ENCODE results near the gene LHPP. TPM values are rescaled to one million over a fixed set of nuclear protein-coding genes. Genes with fewer than 3 reads are reported as not detected.

The LHPP gene
- total RNA-seq, 2 experiments from 2014 or later = 11.1 to 15.1 TPM

DNA sequence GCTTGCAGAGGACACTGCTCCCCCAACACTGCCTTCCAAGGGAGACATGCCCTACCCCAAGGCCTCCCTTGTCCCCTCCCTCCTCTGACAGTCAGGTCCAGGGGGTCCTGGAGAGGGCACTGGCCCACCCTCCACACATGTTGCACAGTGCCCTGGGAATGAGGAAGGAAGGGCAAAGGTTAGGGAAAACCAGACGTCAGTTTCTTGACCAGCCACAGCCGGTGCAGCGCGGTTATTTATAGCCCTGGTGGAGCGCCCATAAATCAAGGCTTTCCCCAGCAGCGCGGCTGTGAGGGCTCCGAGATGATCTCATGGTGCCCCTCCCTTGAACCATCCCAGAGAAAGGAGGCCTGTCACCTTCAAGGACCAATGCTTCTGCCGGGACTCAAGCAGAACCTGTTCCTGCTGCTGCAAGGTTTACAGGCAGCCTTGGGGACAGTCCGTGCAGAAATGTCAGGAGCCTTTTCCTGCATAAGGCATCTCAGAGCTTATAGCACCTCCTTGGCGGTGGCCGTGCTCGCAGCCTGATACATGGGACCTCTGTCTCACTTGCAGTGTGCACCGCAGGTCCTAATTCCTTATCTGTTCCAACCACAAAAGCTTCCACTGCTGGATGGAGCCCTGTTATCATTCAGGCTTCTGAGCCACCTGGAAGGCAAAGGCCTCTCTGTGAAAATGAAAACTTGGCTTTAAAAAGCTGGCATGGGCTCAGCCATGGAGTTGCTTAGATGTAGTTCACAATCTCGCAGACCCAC, 127.3 kb downstream of the LHPP start:
- Mint-ChIP-seq H3K36me3 (ENCODE audit: low read depth) (peaks cover 4% of the 10 kb centered on the region), H3K9me3 (peaks cover 5% of the 10 kb centered on the region), H3K4me3 (no peak overlapping the region), H3K4me1 (ENCODE audit: low read depth) (peaks cover 3% of the 10 kb centered on the region), H3K27me3 (no peaks in the 10 kb centered on the region), H3K27ac (no peak overlapping the region)
- DNase-seq (no peak), ATAC-seq (no peak)
- intact Hi-C loops (cut with micrococcal nuclease) = no loop called here
- POLR2A ChIA-PET = no interaction called here
- TF ChIP-seq, protein P1, sequence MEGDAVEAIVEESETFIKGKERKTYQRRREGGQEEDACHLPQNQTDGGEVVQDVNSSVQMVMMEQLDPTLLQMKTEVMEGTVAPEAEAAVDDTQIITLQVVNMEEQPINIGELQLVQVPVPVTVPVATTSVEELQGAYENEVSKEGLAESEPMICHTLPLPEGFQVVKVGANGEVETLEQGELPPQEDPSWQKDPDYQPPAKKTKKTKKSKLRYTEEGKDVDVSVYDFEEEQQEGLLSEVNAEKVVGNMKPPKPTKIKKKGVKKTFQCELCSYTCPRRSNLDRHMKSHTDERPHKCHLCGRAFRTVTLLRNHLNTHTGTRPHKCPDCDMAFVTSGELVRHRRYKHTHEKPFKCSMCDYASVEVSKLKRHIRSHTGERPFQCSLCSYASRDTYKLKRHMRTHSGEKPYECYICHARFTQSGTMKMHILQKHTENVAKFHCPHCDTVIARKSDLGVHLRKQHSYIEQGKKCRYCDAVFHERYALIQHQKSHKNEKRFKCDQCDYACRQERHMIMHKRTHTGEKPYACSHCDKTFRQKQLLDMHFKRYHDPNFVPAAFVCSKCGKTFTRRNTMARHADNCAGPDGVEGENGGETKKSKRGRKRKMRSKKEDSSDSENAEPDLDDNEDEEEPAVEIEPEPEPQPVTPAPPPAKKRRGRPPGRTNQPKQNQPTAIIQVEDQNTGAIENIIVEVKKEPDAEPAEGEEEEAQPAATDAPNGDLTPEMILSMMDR (IDR thresholded peaks at IDR 0.05) = no peak
- CTCF ChIA-PET = no interaction called here

DNA sequence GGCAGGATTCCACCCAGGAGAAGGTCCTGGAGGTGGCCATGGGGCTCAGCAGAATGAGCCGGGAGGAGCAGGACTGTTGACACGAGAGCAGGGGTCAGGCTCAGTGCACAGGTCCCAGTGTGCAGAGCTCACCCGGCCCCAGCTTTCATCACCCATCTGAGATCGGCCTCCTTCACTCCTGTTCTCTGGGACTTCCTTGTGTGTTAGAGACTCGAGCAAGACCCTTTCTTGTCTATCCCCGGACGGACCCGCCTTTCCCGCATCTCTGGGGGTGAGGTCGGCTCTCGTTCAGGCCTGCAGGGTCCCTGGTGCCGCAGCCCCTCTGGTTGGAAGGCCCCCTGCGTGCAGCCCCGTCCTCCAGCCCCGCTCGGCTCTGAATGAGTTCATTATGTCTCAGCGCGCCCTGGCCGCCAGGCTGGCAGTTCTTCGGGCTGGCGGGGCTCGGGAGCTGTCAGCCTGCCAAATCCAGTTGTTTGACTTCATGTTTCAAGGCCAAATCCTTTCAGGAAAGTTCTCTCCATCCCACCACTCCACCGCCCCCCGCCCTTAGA, 127.9 kb downstream of the LHPP start:
- DNase-seq (no peak), ATAC-seq (no peak)
- ChIA-PET CTCF (no interaction called here), POLR2A (no interaction called here)
- H3K27me3 Mint-ChIP-seq = no peaks in the 10 kb centered on the region
- H3K4me3 Mint-ChIP-seq = no peak overlapping the region
- intact Hi-C loops (cut with micrococcal nuclease) = no loop called here
- peaks cover 4% of the 10 kb centered on the region for H3K36me3 Mint-ChIP-seq (ENCODE audit: low read depth)
- peaks cover 5% of the 10 kb centered on the region for H3K9me3 Mint-ChIP-seq
- H3K4me1 Mint-ChIP-seq (ENCODE audit: low read depth) = peaks cover 3% of the 10 kb centered on the region
- TF ChIP-seq, protein P1 (IDR thresholded peaks at IDR 0.05) = no peak
- no peak overlapping the region for H3K27ac Mint-ChIP-seq

DNA sequence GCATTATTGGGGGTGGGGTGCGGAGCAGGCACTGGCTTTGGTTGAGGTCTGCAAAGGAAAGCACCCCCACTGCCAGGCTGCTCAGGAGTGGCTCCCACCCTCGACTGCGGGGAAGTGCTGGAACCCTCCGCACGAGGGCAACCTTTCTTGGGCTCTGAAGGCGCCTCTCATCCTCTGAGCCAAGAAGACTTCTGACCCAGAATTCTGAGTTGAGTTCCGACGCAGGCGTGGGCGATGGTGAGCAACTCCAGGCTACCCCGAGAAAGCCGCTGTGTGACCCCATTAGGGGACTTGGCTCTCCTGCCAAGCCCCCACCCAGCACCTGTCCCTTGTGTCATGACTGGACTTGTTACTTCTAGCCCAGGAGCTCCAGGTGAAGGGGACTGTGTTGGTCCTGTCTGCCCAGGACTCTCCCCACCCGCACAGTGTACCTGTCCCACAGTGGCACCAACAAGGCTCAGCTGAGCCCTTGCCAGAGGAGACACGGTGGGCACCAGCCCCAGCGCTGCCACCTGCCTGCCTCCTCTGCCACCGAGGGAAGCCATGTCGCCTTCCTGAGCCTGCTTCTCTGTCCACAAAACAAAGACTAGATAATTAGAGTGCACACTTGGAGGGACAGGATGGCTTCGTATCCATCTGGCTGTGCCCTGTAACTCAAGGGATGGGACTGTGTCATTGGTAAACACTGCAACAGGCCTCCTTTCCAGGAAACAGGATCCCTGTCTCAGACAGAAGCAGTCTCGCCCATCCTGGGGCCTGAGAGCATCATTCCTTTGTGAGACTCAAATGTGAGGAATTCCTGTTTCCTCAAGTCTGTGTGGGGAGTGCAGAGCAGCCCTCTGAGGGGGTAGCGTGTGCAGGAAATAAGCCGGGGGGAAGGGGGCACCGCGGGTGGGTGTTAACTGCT, 128.8 kb downstream of the LHPP start:
- no peak overlapping the region for H3K4me3 Mint-ChIP-seq
- POLR2A ChIA-PET = no interaction called here
- CTCF ChIA-PET = no interaction called here
- no peak overlapping the region for H3K27ac Mint-ChIP-seq
- H3K9me3 Mint-ChIP-seq = peaks cover 5% of the 10 kb centered on the region
- no peak for ATAC-seq
- peaks cover 4% of the 10 kb centered on the region for H3K36me3 Mint-ChIP-seq (ENCODE audit: low read depth)
- H3K27me3 Mint-ChIP-seq = no peaks in the 10 kb centered on the region
- peaks cover 3% of the 10 kb centered on the region for H3K4me1 Mint-ChIP-seq (ENCODE audit: low read depth)
- DNase-seq = no peak
- TF ChIP-seq, protein P1 (IDR thresholded peaks at IDR 0.05) = no peak
- intact Hi-C loops (cut with micrococcal nuclease) = no loop called here

DNA sequence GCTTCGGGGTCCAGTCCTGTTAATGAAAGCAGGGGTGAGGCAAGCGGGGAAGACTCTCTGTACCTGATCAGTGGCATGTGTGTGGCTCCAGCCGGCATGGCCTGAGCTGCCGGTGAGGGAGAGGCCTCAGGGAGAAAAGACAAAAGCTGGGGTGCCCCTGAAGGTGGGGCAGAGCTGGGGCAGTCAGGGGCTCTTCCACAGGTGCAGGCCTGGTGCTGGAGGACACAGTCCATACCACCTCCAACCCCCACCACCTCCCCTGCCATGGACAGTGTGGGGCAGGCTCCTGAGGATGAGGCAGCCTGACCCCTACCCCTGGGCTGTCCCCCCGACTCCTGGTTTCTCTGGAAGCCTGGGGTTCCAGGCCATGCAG, 129.5 kb downstream of the LHPP start:
- TF ChIP-seq, protein P1 (IDR thresholded peaks at IDR 0.05) = no peak
- Mint-ChIP-seq H3K4me3 (no peak overlapping the region), H3K27ac (no peak overlapping the region), H3K27me3 (no peaks in the 10 kb centered on the region), H3K4me1 (ENCODE audit: low read depth) (peaks cover 3% of the 10 kb centered on the region), H3K9me3 (peaks cover 5% of the 10 kb centered on the region), H3K36me3 (ENCODE audit: low read depth) (peaks cover 4% of the 10 kb centered on the region)
- no peak for DNase-seq
- no peak for ATAC-seq
- ChIA-PET CTCF (no interaction called here), POLR2A (no interaction called here)
- intact Hi-C loops (cut with micrococcal nuclease) = no loop called here

DNA sequence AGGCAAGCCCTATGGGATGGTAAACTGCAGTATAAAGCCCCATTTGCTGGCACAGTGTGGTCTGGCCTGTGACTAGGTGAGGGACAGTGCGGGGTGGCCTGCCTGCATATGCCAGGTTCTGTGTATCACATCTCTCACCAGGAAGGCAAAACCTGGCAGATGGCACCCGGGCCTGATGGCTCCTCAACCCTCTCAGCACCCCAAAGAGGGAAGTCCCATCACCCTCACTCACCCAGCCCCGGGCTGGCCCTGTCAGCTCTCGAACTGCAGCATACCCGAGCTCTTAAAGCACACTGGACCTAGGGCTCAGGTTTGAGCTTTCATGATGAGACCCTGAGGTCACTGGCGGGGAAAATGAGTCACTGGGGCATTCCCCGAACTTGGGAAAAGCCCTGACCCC, 130.5 kb downstream of the LHPP start:
- ChIA-PET POLR2A (no interaction called here), CTCF (no interaction called here)
- TF ChIP-seq, protein P1 (IDR thresholded peaks at IDR 0.05) = no peak
- intact Hi-C loops (cut with micrococcal nuclease) = no loop called here
- Mint-ChIP-seq H3K36me3 (ENCODE audit: low read depth) (peaks cover 4% of the 10 kb centered on the region), H3K4me3 (no peak overlapping the region), H3K27ac (no peak overlapping the region), H3K9me3 (peaks cover 5% of the 10 kb centered on the region), H3K27me3 (no peaks in the 10 kb centered on the region), H3K4me1 (ENCODE audit: low read depth) (peaks cover 3% of the 10 kb centered on the region)
- no peak for ATAC-seq
- DNase-seq = no peak

All from activated CD8-positive, alpha-beta T cell treated with anti-CD3 and anti-CD28 coated beads for 36 hours (primary cell).